Activated CD4-positive, alpha-beta T cell treated with anti-CD3 and anti-CD28 coated beads, Interleukin-10, Interleukin-2, amounts not matched to agents 100 ng/mL and 50 ng/mL, durations not matched to agents 16 hours and 8 hours (primary cell): ENCODE results near the gene RGL3.
"Not testable (repeated sequence)": the region's sequence is repeated elsewhere in the genome, so short reads cannot be mapped to it uniquely, and the experiment has no call there.

Experiments used
- DNase-seq: peaks from one replicate; pipeline ENCODE4 v3.0.0-alpha.2; 2020

Gene RGL3

GRCh38 chr19:11416346-11417052 lies 2.6 kb downstream of the RGL3 start:
- DNase-seq, result no peak

DNA sequence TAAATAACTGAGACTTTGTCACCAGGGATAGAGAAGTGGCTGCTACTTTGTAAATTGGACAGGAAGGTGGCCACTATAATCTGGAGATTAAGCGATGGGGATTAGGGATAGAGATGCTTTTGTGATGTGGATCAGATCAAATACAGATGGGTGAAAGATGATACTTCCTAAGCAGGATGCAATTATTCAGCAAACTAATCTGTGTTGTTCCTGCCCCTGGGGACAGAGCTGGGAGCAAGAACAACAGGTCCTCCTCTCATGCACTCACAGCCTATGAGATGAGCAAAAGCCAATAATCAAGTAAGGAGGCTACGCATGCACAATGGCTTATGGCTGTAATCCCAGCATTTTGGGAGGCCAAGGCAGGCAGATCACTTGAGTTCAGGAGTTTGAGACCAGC lies 4.6 kb downstream of the RGL3 start:
- DNase-seq, result no peak

GRCh38 chr19:11410682-11411081 lies 8.4 kb downstream of the RGL3 start:
- DNase-seq, result no peak

DNA sequence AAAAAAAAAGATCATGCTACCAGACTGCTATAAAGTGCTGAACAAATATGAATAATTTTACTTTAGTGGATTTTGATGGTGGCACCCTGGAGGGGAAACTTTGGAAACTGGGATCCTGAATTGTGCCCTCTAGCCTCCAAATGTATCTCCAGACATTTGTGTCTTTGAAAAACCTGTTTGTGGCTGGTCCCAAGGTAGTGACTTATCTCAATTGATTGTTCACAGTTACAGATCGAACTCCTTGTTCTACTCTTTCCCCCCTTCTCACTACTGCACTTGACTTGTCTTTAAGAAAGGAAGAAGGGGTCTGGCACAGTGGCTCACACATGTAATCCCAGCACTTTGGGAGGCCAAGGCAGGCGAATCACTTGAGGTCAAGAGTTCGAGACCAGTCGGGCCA lies 10.5 kb downstream of the RGL3 start:
- DNase-seq, result no peak

DNA sequence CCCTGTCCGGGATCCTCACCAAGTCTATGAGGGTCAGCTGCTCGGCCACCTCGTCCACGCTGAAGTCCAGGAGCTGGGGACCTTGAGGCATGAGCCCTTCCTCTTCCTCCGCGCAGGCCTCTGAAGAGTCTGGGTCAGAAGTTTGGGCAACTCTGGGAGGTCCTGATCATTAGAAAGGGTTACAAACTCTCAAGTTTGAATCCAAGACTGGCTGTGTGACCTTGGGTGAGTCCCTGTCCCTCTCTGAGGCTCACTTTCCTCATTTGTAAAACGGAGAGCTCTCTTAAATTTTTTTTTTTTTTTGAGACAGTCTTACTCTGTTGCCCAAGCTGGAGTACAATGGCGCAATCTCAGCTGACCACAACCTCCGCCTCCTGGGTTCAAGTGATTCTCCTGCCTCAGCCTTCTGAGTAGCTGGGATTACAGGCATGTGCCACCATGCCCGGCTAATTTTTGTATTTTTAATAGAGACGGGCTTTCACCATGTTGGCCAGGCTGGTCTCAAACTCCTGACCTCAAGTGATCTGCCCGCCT lies 12.3 kb downstream of the RGL3 start:
- DNase-seq, result not testable (repeated sequence)

DNA sequence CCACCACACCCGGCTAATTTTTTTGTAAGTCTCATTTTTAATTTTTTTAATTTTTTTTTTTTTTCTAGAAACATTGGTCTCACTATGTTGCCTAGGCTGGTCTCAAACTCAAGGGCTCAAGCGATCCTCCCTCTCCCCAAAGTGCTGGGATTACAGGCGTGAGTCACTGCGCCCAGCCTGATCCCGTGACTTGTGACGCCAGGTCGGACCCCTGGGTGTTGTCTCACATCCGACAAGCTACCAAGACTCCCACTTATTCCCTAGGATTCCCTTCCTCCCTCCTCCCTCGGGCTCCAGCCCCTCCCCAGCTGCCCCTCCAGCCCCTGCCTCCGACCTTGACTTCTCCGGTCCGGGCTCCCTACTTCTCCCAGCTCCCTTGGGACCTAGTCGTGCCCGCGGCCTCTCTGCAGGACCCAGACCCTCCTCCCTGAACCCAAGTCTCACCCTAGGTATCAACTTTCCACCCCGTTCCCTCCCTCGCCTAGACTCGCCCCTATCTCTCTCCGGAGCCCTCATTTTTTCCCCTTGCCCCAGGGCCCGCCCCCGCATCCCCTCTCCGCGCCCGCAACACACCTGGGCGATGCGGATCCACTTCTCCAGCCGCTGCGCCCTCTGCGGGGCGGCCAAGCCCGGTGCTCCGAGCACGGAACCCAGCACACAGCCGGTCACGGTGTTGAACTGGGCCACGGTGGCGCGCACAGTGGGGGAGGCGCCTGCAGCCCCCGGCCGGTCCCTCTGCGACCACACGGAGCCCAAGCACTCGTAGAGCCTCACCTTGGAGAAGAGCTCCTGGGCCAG lies 13.1 kb downstream of the RGL3 start:
- peak; percentile 20 for DNase-seq

DNA sequence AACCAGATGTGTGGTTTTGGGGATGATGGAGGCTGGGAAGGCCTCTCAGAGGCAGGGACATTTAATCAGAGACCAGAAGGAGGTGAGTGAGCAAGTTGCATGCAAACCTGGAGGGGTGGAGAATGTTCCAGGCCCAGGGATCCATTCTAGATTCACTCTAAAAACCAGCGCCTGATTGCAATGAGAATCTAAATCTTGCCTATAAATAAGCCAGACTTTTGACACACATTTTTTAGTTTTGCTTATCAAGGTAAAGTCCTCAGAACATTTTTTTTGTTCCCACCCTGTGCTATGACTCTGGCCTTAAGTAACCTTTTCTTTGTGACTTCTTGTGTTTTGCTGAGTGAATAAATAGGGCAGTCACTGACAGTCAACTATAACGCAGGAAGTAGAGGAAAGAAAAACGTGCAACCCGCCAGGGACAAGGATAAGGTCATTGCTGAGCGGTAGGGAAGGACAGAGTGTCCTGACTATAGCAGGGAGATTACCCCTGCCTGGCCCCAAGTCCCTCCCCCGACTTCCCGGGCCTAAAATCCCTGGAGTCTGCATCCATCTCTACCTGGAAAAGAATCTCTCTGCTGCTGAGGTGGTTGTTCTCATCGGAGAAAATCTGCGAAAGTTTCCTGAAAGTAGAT lies 14.4 kb downstream of the RGL3 start:
- no peak for DNase-seq

- DNase-seq, result no peak
Measured at GRCh38 chr19:11401808-11402543, 17.1 kb downstream of the RGL3 start.

- DNase-seq, result no peak
Measured at GRCh38 chr19:11400798-11401197, 18.3 kb downstream of the RGL3 start.

DNA sequence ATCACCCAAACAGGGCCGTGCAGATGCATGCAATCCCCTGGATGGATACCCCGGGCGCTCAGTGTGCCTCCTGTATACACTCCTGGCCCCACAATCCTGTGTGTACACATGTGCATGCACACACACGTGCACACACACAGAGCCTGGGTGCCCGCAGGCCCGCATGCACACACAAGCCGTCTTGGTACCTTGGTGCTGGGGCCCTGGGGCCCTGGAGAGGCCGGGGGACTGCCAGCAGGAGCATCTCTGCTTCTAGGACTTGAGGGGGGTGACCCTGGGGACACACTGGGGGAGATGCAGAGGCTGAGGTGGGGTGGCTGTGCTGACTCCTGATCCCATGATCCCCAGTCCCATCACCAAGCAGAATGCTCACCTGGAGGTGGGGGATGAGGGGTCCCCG lies 19.4 kb downstream of the RGL3 start:
- no peak for DNase-seq

- DNase-seq, result no peak
Measured at GRCh38 chr19:11397089-11397610, 22.0 kb downstream of the RGL3 start.

DNA sequence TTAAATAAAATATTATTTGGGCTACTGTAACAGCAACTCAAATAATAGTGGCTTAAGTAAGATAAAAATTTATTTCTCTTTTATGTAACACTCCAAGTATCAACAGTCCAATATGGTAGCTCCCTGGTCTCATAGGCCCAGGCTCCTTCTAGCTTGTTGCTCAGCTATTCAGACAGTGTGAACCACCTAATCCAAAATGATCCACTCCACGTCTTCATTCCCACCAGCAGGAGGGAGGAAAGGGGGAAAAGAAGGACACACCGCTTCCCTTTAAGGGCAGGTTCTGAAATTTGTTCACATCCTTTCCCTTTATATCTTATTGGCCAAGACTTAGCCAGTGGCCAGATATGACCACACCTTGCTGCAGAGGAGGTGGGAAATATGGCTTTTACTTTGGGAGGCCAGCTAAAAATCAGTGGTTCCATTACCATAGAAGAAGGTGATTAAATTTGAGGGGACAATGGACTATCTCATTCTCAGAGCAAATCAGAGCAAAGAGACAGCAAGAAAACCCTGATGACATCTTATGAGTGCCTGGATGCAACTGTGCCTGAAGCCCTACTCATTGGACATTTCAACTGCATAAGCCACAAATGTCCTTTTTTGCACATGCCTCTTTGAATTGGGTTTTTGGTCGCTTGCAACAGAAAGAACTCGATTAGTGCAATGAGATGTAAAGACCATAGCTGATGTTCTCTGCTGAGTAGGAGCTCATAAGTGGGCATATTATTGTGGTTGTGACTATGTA lies 28.0 kb downstream of the RGL3 start:
- no peak for DNase-seq

DNA sequence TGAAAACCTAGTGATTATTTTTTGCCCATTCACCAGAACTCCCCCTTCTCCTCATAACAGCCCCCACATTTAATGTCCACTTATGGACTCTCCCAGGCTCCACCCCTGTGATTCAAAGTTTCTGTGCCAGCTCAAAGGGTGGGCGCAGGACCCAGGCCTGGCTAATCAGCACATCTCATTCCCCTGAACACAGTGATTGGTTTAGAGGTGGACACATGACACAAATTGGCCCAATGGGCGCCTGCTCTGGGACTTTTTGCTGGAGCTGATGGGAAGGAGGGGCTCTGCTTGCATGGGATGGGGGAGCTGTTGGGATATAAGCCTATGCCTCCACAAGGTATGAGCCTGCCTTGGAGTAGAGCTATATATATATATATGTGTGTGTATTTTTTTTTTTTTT lies 28.8 kb downstream of the RGL3 start:
- no peak for DNase-seq

DNA sequence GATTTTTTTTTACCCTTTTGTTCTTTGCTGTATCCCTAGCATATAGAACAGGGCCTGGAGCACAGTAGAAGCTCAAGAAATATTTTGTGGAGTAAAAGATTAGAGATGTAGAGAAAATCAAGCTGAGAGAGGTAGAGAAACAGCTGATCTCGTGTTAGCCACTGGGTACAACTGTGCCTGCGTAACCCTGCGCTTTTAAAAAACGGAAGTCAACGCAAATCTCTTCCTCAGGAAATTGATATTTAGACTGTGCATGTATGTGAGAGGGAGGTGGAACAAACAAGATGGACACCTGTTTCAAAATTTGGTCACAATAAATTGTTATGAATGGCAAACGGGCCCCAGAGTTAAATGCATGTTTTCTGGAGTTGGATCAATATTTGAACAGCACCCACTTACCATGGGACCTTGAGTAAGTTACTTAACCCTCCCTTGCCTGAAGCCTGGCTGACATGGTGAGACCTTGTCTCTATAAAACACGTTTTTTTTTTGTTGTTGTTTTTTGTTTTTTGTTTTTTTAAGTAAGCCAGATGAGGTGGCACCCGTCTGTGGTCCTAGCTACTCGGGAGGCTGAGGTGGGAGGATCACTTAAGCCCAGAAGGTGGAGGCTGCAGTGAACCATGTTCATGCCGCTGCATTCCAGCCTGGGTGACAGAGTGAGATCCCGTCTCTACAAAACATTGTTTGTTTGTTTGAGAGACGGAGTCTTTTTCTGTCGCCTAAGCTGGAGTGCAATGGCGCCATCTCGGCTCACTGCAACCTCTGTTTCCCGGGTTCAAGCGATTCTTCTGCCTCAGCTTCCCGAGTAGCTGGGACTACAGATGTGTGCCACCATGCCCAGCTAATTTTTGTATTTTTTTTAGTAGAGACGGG lies 31.7 kb downstream of the RGL3 start:
- no peak for DNase-seq

DNA sequence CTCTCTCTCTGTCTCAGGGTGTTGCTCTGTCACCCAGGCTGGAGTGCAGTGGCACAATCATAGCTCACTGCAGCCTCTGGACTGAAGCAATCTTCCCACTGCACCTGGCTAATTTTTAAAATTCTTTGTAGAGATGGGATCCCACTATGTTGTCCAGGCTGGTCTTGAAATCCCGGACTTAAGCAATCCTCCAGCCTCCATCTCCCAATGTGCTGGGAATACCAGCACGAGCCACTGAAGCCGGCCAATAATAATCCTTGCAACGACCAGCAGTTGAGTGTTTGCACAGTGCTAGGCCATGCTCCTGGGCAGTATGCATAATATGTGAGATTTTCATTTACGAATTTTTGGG lies 34.4 kb downstream of the RGL3 start:
- DNase-seq, result no peak

DNA sequence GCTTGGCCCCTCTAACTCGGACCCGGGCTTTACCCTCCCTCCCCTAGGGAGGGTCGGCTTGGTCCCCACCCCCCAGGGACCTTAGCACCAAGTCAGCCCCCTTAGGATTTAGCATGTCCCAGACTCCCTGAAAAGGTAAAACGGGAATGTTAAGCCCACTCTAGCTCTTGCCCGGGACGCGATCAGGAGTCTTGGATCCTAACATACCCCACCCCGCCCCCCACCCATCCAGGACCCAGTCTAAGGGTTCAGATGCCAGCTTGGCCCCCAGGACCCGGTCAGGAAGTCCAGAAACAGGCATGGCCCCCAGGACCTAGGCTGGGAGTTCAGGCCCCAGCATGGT lies 35.4 kb downstream of the RGL3 start:
- DNase-seq, result no peak

GRCh38 chr19:11382898-11383705 lies 36.0 kb downstream of the RGL3 start:
- peak; percentile 63 for DNase-seq

DNA sequence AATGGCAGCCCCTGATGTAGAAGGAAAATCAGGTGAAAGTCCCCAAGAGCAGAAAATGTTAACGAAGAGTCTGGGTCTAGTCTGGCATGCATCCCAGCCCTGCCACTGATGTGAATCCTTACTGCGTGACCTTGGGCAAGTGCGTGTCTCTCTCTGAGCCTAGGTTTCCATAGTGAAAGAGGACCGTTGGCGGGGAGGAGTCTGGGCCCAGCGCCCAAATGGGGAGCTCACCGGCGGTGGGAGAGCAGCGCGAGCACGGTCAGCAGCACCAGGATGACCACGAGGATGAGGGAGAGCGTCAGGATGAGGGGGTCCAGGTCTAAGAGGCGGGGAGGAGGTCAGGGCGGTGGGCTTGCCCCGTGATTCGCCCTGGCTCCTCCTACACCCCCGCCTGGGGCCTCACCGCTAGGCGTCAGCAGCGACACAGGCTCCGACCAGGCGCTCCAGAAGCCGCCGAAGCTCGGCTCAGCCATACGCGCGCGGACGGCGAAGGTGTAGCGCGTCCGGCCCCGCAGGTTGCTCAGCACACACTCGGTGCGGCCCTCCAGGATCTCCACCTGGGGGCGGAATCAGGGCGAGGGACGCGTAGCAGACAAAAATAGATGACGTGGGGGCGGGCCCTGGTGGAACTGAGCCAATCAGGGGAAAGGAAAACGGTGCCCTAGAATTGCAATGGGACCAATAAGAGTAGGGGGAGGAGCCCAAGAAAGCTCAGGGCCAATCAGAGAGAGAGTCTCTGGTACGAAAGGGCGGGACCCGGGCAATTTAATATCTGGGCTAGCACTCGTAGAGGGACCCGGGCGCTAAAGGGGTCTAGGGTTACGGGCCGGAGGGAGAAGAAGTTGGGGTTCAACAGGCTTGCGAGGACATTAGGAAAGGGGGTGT lies 38.2 kb downstream of the RGL3 start:
- peak; percentile 99 for DNase-seq

GRCh38 chr19:11379857-11380350 lies 39.2 kb downstream of the RGL3 start:
- DNase-seq, result no peak
